HL-60 (cell line): ENCODE results near the gene SERPINF2.

Experiments
- GABPA ChIP-seq: IDR thresholded peaks from 2 replicates; pipeline ENCODE4 v1.6.1; 2012; ENCODE audit warnings: low read depth
- POLR2AphosphoS5 ChIP-seq: IDR thresholded peaks from 2 replicates; pipeline ENCODE4 v1.6.1; 2012; ENCODE audit warnings: low read depth
- REST ChIP-seq: IDR thresholded peaks from 2 replicates; pipeline ENCODE4 v1.6.1; 2012; ENCODE audit warnings: low read depth; ENCODE audit not compliant: insufficient replicate concordance
- SPI1 ChIP-seq: IDR thresholded peaks from 2 replicates; pipeline ENCODE4 v1.6.1; 2012; ENCODE audit warnings: low read depth, mild to moderate bottlenecking, borderline replicate concordance
- TF ChIP-seq, protein P1 (sequence below): IDR thresholded peaks from one replicate; pipeline ENCODE4 v1.5.1; 2011; ENCODE audit warnings: low read length, control low read depth, inconsistent platforms; ENCODE audit not compliant: insufficient read depth

DNA sequence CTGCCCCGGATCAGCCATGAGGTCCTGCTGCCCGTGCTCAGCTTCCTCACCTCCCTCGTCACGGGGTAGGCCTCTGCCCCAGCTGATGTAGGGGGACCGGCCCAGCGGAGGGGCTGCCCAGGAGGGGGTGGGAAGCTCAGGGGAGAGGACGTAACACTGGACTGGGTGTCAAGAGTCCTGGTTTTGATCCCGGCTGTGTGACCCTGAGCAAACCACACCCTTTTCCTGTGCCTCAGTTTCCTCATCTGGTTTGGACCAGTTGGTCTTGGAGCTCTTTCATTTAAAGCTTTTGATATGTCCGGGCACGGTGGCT is 11.5 kb upstream of the SERPINF2 start:
- TF ChIP-seq, protein P1, sequence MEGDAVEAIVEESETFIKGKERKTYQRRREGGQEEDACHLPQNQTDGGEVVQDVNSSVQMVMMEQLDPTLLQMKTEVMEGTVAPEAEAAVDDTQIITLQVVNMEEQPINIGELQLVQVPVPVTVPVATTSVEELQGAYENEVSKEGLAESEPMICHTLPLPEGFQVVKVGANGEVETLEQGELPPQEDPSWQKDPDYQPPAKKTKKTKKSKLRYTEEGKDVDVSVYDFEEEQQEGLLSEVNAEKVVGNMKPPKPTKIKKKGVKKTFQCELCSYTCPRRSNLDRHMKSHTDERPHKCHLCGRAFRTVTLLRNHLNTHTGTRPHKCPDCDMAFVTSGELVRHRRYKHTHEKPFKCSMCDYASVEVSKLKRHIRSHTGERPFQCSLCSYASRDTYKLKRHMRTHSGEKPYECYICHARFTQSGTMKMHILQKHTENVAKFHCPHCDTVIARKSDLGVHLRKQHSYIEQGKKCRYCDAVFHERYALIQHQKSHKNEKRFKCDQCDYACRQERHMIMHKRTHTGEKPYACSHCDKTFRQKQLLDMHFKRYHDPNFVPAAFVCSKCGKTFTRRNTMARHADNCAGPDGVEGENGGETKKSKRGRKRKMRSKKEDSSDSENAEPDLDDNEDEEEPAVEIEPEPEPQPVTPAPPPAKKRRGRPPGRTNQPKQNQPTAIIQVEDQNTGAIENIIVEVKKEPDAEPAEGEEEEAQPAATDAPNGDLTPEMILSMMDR = no peak
- TF ChIP-seq POLR2AphosphoS5 (no peak), SPI1 (no peak), REST (no peak), GABPA (no peak)
